K562 (cell line): ENCODE results near the gene ANKLE2. TPM values are rescaled to one million over a fixed set of nuclear protein-coding genes. Genes with fewer than 3 reads are reported as not detected.
A peak's percentile ranks its signal among the peaks of the same experiment; 100 is the strongest.

Source experiments
- ADNP ChIP-seq: fragments of 200-800 bp; sonication (Bioruptor generic); IDR thresholded peaks from 2 replicates; pipeline ENCODE4 v1.6.1; 2016; ENCODE audit warnings: missing genetic modification characterization, missing compliant biosample characterization
- ATF7 ChIP-seq: fragments of 450-650 bp; IDR thresholded peaks from 2 replicates; pipeline ENCODE4 v1.7.1; 2014; ENCODE audit warnings: mild to moderate bottlenecking, moderate library complexity
- CHD1 ChIP-seq: fragments of 200-600 bp; sonication (generic); IDR thresholded peaks from one replicate; pipeline ENCODE4 v1.6.1; 2012; ENCODE audit warnings: mild to moderate bottlenecking, moderate library complexity, low read length, inconsistent platforms
- CXXC5 ChIP-seq: fragments of 250-450 bp; sonication (Bioruptor Pico); IDR thresholded peaks from 2 replicates; pipeline ENCODE4 v1.8.0; 2022; ENCODE audit warnings: inconsistent platforms, mild to moderate bottlenecking, moderate library complexity
- ELF1 ChIP-seq: fragments of 200-800 bp; sonication (Bioruptor generic); IDR thresholded peaks from 2 replicates; pipeline ENCODE4 v1.6.1; 2016; ENCODE audit warnings: missing genetic modification characterization, missing compliant biosample characterization
- HDAC6 ChIP-seq: IDR thresholded peaks from 2 replicates; pipeline ENCODE4 v1.6.1; 2012; ENCODE audit warnings: low read depth, mild to moderate bottlenecking, control low read depth, inconsistent platforms, low read length, moderate library complexity
- HNRNPL ChIP-seq: fragments of 200-400 bp; formaldehyde crosslinking; IDR thresholded peaks from 2 replicates; pipeline ENCODE4 v1.6.1; 2017; ENCODE audit warnings: low read depth, mild to moderate bottlenecking, low read length
- NBN ChIP-seq: fragments of 450-650 bp; IDR thresholded peaks from 2 replicates; pipeline ENCODE4 v1.6.1; 2016; ENCODE audit warnings: low read depth, mild to moderate bottlenecking
- POLR2AphosphoS5 ChIP-seq: IDR thresholded peaks from 2 replicates; pipeline ENCODE4 v1.6.1; 2011; ENCODE audit warnings: mild to moderate bottlenecking, low read depth, low read length, moderate library complexity; ENCODE audit not compliant: control insufficient read depth, insufficient read depth
- POLR2B ChIP-seq: fragments of 450-650 bp; IDR thresholded peaks from 2 replicates; pipeline ENCODE4 v1.6.1; 2018; ENCODE audit warnings: low read depth; ENCODE audit not compliant: partially characterized antibody
- SAFB2 ChIP-seq: fragments of 200-400 bp; formaldehyde crosslinking; IDR thresholded peaks from 2 replicates; pipeline ENCODE4 v1.6.1; 2018; ENCODE audit warnings: borderline replicate concordance, low read length, low read depth, moderate library complexity; ENCODE audit not compliant: severe bottlenecking
- SOX6 ChIP-seq: fragments of 450-650 bp; IDR thresholded peaks from 2 replicates; pipeline ENCODE4 v1.6.1; 2014; ENCODE audit warnings: mild to moderate bottlenecking
- SP2 ChIP-seq: IDR thresholded peaks from 2 replicates; pipeline ENCODE4 v1.6.1; 2011; ENCODE audit warnings: mild to moderate bottlenecking, low read depth, low read length, moderate library complexity; ENCODE audit not compliant: poor library complexity, severe bottlenecking; ENCODE audit errors: extremely low read depth
- XRCC4 ChIP-seq: IDR thresholded peaks from one replicate; pipeline ENCODE4 v1.6.1; 2011; ENCODE audit not compliant: insufficient read depth, insufficient read length; ENCODE audit errors: extremely low read depth
- ZNF23 ChIP-seq: fragments of 250-450 bp; sonication (Bioruptor Pico); IDR thresholded peaks from 2 replicates; pipeline ENCODE4 v1.4.0; 2020; ENCODE audit warnings: mild to moderate bottlenecking
- ZNF24 ChIP-seq: fragments of 450-650 bp; IDR thresholded peaks from 2 replicates; pipeline ENCODE4 v1.6.1; 2016
- ZNF263 ChIP-seq: sonication (generic); formaldehyde crosslinking; IDR thresholded peaks from 2 replicates; pipeline ENCODE4 v1.8.0; 2022; ENCODE audit warnings: mild to moderate bottlenecking, missing genetic modification reagents, borderline replicate concordance
- ZNF3 ChIP-seq: fragments of 250-450 bp; sonication (Bioruptor Pico); IDR thresholded peaks from 2 replicates; pipeline ENCODE4 v1.5.0; 2021; ENCODE audit warnings: mild to moderate bottlenecking, moderate library complexity
- ZNF695 ChIP-seq: fragments of 450-650 bp; formaldehyde crosslinking; IDR thresholded peaks from 2 replicates; pipeline ENCODE4 v1.4.0; 2020; ENCODE audit warnings: mild to moderate bottlenecking, moderate library complexity
- polyA plus RNA-seq, 8 experiments: library from polyadenylated mRNA; depleted of rRNA in 4 of 8; stranded (reverse) in 5 of 8; unstranded in 3 of 8; fragments of >200 nt; fragmentation: Nextera tagmentation in 2 of 8; fragmentation: Illumina TruSeq in 1 of 8; extraction: Ambion mirVana in 2 of 8; extraction: Trizol in 1 of 8; gene quantifications; 2 replicates each; pipeline versions ENCODE4 v1.2.1 to v1.2.3, GENCODE V29; 2011 to 2014; ENCODE audit warnings: inconsistent platforms in 1 of 8, missing spikeins in 1 of 8
- total RNA-seq, 7 experiments: library from RNA; depleted of rRNA in 6 of 7; stranded (reverse); fragments of >200 nt in 6 of 7; fragmentation: Illumina TruSeq in 2 of 7; extraction: Trizol in 2 of 7; gene quantifications; 2 replicates each; pipeline versions ENCODE4 v1.2.1 to v1.2.3, GENCODE V29; 2011 to 2021; ENCODE audit warnings: low replicate concordance in 1 of 7
- TF ChIP-seq, protein P1 (sequence below), 2 experiments: fragments of 450-650 bp; conservative IDR thresholded peaks; 2 replicates each; pipeline ENCODE4 v1.6.1; 2017; ENCODE audit warnings: mild to moderate bottlenecking in 2 of 2, moderate library complexity in 2 of 2
- TF ChIP-seq, protein P2 (sequence below): fragments of 450-650 bp; formaldehyde crosslinking; IDR thresholded peaks from 2 replicates; pipeline ENCODE4 v1.4.0; 2022; ENCODE audit warnings: mild to moderate bottlenecking, moderate library complexity
- TF ChIP-seq, protein P3 (sequence below): fragments of 200-400 bp; formaldehyde crosslinking; IDR thresholded peaks from 2 replicates; pipeline ENCODE4 v1.6.1; 2017; ENCODE audit warnings: mild to moderate bottlenecking, low read depth, low read length, moderate library complexity
- TF ChIP-seq, protein P4 (sequence below): sonication (generic); IDR thresholded peaks from 2 replicates; pipeline ENCODE4 v1.6.1; 2016

Gene ANKLE2
- total and polyA plus RNA-seq, 9 of the 15 experiments (the other 6 are each of a cell fraction or from before 2014, with no cell fraction given) = 3.2 to 57.7 (median 45.6) TPM

DNA sequence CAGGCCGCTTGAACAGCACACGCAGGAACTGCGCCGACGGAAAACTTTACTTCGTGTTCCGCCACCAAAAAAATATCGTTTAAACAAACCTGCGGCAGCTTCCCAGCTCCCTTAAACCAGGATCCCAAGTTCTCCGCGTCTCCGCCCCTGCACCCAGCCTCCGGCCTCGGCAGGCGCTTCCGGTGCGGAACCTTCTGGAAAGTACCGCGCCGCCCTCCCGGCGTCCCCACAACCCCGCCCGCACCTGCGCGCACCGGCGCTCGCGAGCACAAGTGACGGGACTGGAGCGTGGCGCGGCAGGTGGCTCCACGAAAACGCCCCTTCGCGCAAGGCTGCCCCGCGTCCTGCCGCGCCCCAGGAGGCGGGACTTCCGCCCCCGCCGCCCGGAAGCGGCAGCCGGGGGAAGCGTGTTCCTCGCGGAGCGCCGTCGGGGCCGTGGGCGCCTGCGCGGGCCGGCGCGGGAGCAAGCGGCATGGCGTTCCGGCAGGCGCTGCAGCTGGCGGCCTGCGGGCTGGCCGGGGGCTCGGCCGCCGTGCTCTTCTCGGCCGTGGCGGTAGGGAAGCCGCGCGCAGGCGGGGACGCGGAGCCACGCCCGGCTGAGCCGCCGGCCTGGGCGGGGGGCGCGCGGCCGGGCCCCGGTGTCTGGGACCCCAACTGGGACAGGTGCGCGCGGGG, 51.1 kb downstream of the ANKLE2 start, which contains the start of gene PGAM5 (continued):
- TF ChIP-seq, protein P1, sequence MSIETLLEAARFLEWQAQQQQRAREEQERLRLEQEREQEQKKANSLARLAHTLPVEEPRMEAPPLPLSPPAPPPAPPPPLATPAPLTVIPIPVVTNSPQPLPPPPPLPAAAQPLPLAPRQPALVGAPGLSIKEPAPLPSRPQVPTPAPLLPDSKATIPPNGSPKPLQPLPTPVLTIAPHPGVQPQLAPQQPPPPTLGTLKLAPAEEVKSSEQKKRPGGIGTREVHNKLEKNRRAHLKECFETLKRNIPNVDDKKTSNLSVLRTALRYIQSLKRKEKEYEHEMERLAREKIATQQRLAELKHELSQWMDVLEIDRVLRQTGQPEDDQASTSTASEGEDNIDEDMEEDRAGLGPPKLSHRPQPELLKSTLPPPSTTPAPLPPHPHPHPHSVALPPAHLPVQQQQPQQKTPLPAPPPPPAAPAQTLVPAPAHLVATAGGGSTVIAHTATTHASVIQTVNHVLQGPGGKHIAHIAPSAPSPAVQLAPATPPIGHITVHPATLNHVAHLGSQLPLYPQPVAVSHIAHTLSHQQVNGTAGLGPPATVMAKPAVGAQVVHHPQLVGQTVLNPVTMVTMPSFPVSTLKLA (conservative IDR thresholded peaks at IDR 0.05) = peak; percentile 80 to 91
- TF ChIP-seq POLR2AphosphoS5 (peak; percentile 74), ZNF695 (CRISPR knock-in tag) (no peak), HDAC6 (no peak), CXXC5 (peak; percentile 96), ZNF24 (0 out of 2 replicates have a peak, but pooled peaks have one; percentile 38), POLR2B (peak; percentile 48), HNRNPL (no peak), SOX6 (peak; percentile 76), ADNP (tag) (no peak), ATF7 (peak; percentile 79), SP2 (peak; percentile 52), ZNF23 (CRISPR knock-in tag) (no peak), ZNF3 (CRISPR knock-in tag) (no peak), SAFB2 (no peak), ZNF263 (CRISPR knock-in tag) (peak; percentile 54; the same call in 1 of the 2 replicates), XRCC4 (no peak), ELF1 (tag) (peak; percentile 91), NBN (no peak), CHD1 (peak; percentile 64)
- TF ChIP-seq, protein P2, sequence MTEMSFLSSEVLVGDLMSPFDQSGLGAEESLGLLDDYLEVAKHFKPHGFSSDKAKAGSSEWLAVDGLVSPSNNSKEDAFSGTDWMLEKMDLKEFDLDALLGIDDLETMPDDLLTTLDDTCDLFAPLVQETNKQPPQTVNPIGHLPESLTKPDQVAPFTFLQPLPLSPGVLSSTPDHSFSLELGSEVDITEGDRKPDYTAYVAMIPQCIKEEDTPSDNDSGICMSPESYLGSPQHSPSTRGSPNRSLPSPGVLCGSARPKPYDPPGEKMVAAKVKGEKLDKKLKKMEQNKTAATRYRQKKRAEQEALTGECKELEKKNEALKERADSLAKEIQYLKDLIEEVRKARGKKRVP (CRISPR knock-in tag) = 0 out of 2 replicates have a peak, but pooled peaks have one; percentile 30
- TF ChIP-seq, protein P3, sequence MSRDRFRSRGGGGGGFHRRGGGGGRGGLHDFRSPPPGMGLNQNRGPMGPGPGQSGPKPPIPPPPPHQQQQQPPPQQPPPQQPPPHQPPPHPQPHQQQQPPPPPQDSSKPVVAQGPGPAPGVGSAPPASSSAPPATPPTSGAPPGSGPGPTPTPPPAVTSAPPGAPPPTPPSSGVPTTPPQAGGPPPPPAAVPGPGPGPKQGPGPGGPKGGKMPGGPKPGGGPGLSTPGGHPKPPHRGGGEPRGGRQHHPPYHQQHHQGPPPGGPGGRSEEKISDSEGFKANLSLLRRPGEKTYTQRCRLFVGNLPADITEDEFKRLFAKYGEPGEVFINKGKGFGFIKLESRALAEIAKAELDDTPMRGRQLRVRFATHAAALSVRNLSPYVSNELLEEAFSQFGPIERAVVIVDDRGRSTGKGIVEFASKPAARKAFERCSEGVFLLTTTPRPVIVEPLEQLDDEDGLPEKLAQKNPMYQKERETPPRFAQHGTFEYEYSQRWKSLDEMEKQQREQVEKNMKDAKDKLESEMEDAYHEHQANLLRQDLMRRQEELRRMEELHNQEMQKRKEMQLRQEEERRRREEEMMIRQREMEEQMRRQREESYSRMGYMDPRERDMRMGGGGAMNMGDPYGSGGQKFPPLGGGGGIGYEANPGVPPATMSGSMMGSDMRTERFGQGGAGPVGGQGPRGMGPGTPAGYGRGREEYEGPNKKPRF = no peak
- TF ChIP-seq, protein P4, sequence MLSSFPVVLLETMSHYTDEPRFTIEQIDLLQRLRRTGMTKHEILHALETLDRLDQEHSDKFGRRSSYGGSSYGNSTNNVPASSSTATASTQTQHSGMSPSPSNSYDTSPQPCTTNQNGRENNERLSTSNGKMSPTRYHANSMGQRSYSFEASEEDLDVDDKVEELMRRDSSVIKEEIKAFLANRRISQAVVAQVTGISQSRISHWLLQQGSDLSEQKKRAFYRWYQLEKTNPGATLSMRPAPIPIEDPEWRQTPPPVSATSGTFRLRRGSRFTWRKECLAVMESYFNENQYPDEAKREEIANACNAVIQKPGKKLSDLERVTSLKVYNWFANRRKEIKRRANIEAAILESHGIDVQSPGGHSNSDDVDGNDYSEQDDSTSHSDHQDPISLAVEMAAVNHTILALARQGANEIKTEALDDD = no peak
